ENCODE measurements around the gene KCNH4. TPM values are rescaled to one million over a fixed set of nuclear protein-coding genes. Genes with fewer than 3 reads are reported as not detected.

Gene KCNH4
- total and polyA plus RNA-seq, 2 of the 13 experiments (the other 11 are each of a cell fraction or from before 2014, with no cell fraction given): 0.01 to 0.09 TPM

DNA sequence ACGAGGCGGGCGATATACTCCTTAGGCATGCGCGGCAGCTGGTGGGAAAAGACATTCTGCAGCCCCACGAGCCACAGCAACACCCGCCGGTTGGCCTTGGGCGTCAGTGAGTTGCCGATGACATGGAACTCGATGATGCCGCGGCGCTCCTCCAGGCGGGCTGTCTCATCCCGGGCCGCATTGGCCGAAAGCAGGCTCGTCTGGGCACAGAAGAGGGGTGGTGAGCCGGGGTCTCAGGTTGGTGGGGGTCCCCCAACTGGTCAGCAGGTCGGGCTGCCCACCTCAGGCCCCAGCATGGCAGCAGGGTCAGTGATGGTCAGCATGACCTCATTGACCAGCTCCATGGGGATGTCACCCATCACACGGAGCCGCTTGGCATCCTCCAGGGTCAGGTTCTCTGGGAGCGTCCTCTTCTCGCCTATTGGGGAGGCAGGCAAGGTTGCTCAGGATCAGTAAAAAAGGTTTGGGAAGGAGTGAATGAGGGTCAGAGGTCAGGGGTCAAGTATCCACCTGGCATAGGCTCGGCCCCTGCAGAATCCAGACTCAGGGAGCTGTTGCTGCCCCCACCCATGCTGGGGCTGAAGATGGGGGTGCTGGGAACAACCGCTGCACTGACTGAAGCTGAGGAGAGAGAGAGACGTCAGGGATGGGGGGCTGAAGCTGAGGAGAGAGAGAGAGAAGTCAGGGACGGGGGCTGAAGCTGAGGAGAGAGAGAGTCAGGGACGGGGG is 63.4 kb downstream of the KCNH4 start:
- no peaks in the 10 kb centered on the region for H3K9me3 ChIP-seq (ENCODE audit: low read length)
- in situ Hi-C loops (cut with HindIII; ENCODE audit: extremely low pct_ligation_motif_present, low pct_unique_long_range_greater_than_20kb) (no loop called here), intact Hi-C loops (cut with micrococcal nuclease; ENCODE audit: unreplicated experiment) (loop anchor here (2.0 kb wide), 2 partner anchors 93 to 155 kb away; no protein-coding TSS in a partner anchor)
- ATAC-seq: no peak
- H4K20me1 ChIP-seq (ENCODE audit: insufficient read depth, low read length): no peaks in the 10 kb centered on the region
- peaks cover 7 to 35% of the 10 kb centered on the region in 2 experiments for H3K36me3 ChIP-seq (replicated peaks in 1 of 2; ENCODE audit: control insufficient read depth in 1 of 2, insufficient read depth in 2 of 2, low read length in 2 of 2)
- no peak overlapping the region for H3K9ac ChIP-seq (ENCODE audit: insufficient read depth, low read depth, low read length)
- TF ChIP-seq ZNF615 (CRISPR knock-in tag; IDR thresholded peaks at IDR 0.05; ENCODE audit: borderline replicate concordance) (no peak), ARID2 (CRISPR knock-in tag; IDR thresholded peaks at IDR 0.05; ENCODE audit: borderline replicate concordance) (no peak), RBFOX2 (IDR thresholded peaks at IDR 0.05; ENCODE audit: low read depth, low read length) (peak; percentile 49), HDAC1 (CRISPR knock-in tag; IDR thresholded peaks at IDR 0.05) (no peak)
- TF ChIP-seq, protein P1, sequence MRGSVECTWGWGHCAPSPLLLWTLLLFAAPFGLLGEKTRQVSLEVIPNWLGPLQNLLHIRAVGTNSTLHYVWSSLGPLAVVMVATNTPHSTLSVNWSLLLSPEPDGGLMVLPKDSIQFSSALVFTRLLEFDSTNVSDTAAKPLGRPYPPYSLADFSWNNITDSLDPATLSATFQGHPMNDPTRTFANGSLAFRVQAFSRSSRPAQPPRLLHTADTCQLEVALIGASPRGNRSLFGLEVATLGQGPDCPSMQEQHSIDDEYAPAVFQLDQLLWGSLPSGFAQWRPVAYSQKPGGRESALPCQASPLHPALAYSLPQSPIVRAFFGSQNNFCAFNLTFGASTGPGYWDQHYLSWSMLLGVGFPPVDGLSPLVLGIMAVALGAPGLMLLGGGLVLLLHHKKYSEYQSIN (CRISPR knock-in tag; IDR thresholded peaks at IDR 0.05; ENCODE audit: borderline replicate concordance): no peak
- TF ChIP-seq, protein P2, sequence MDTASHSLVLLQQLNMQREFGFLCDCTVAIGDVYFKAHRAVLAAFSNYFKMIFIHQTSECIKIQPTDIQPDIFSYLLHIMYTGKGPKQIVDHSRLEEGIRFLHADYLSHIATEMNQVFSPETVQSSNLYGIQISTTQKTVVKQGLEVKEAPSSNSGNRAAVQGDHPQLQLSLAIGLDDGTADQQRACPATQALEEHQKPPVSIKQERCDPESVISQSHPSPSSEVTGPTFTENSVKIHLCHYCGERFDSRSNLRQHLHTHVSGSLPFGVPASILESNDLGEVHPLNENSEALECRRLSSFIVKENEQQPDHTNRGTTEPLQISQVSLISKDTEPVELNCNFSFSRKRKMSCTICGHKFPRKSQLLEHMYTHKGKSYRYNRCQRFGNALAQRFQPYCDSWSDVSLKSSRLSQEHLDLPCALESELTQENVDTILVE (CRISPR knock-in tag; IDR thresholded peaks at IDR 0.05): no peak
- H3K4me3 ChIP-seq (replicated peaks in 1 of 3; ENCODE audit: insufficient read depth in 1 of 3, low read depth in 2 of 3, low read length in 3 of 3): no peak overlapping the region
- DNase-seq (ENCODE audit: low spot score): no peak
- no TSS peak for BruUV-seq (replicated peaks)
- 96% methylated on average over 30 of the region's 30 CpGs for WGBS (ENCODE audit: low lambda C conversion rate)
- H3K4me1 ChIP-seq (ENCODE audit: insufficient read depth, low read length): peaks cover 42% of the 10 kb centered on the region
- H3K27ac ChIP-seq (ENCODE audit: extremely low read length, insufficient read depth, low read length): no peak overlapping the region
- H3K27me3 ChIP-seq (ENCODE audit: control insufficient read depth in 1 of 2, insufficient read depth in 2 of 2, low read length in 2 of 2): no peaks in the 10 kb centered on the region
- H2AFZ ChIP-seq (ENCODE audit: low read length): no peak overlapping the region
- no peaks in the 10 kb centered on the region for H3K79me2 ChIP-seq (ENCODE audit: insufficient read depth, low read length)
- FAIRE-seq: no peak
- POLR2A ChIA-PET: no interaction called here
- no peak overlapping the region for H3K4me2 ChIP-seq (ENCODE audit: low read depth, low read length)
- CTCF ChIA-PET (ENCODE audit: low intra/inter-chr PET ratio, low total read pairs): interaction anchor here (0.7 to 4.0 kb wide), 8 partner anchors 14 to 154 kb away, joined by 3 to 76 read pairs (median 6); partner anchors contain the start of genes C17orf113 and KCNH4

Measured in HepG2 (cell line).